NCI-H510A treated with DMSO at 0.1 percent for 48 hours (cell line): ENCODE measurements around the gene C1D.
"Not testable (repeated sequence)": the region's sequence is repeated elsewhere in the genome, so short reads cannot be mapped to it uniquely, and the experiment has no call there.

Experiments used
- DNase-seq: peaks from one replicate; lab custom pipeline; 2025; lab: John Stamatoyannopoulos, UW

Gene C1D

GRCh38 chr2:68062680-68063387, at the start of gene C1D:
TSS of gene C1D (minus strand) at chr2:68063004. CDS start at chr2:68047310, 15,694 bp downstream.
- peak; percentile 90 for DNase-seq

GRCh38 chr2:68110102-68110501, 47.3 kb upstream of the C1D start:
- no peak for DNase-seq

- DNase-seq, result no peak
These were observed 45.3 kb upstream of the C1D start for GRCh38 chr2:68108120-68108519.

GRCh38 chr2:68107475-68107874, 44.7 kb upstream of the C1D start:
- DNase-seq, result no peak

- DNase-seq, result no peak
These were observed 41.5 kb upstream of the C1D start for GRCh38 chr2:68104111-68104835.

GRCh38 chr2:68103709-68104055, 40.9 kb upstream of the C1D start:
- no peak for DNase-seq

GRCh38 chr2:68103030-68103708, 40.4 kb upstream of the C1D start:
- DNase-seq, result no peak

- no peak for DNase-seq
These were observed 37.4 kb upstream of the C1D start for GRCh38 chr2:68100189-68100588.

- no peak for DNase-seq
These were observed 36.5 kb upstream of the C1D start for GRCh38 chr2:68099260-68099659.

GRCh38 chr2:68098291-68098797, 35.5 kb upstream of the C1D start:
- DNase-seq, result no peak

GRCh38 chr2:68094111-68094510, 31.3 kb upstream of the C1D start:
- DNase-seq, result no peak

- DNase-seq, result no peak
These were observed 30.8 kb upstream of the C1D start for GRCh38 chr2:68093634-68094033.

- no peak for DNase-seq
These were observed 28.7 kb upstream of the C1D start for GRCh38 chr2:68091439-68092034.

GRCh38 chr2:68089961-68090360, 27.2 kb upstream of the C1D start:
- no peak for DNase-seq

GRCh38 chr2:68088940-68089339, 26.1 kb upstream of the C1D start:
- no peak for DNase-seq

GRCh38 chr2:68086166-68086565, 23.4 kb upstream of the C1D start:
- no peak for DNase-seq

GRCh38 chr2:68083346-68083745, 20.5 kb upstream of the C1D start:
- no peak for DNase-seq

GRCh38 chr2:68074050-68074449, 11.2 kb upstream of the C1D start:
- no peak for DNase-seq

GRCh38 chr2:68063797-68064646, 1.2 kb upstream of the C1D start:
- not testable (repeated sequence) for DNase-seq

- no peak for DNase-seq
These were observed 2.2 kb downstream of the C1D start for GRCh38 chr2:68060652-68061051.

GRCh38 chr2:68059784-68060525, 2.8 kb downstream of the C1D start:
- no peak for DNase-seq
